Astrocyte (in vitro differentiated cells and primary cell): ENCODE data around the gene PPCS.

Experiments used
- EZH2 ChIP-seq: IDR thresholded peaks from 2 replicates; pipeline ENCODE4 v1.6.1; 2012; ENCODE audit warnings: mild to moderate bottlenecking, low read length, inconsistent platforms; ENCODE audit not compliant: insufficient read depth
- TF ChIP-seq, protein P1 (sequence below): IDR thresholded peaks from 2 replicates; pipeline ENCODE4 v1.5.1; 2011; ENCODE audit warnings: low read depth, mild to moderate bottlenecking, inconsistent platforms, low read length, moderate library complexity; ENCODE audit not compliant: insufficient read depth

DNA sequence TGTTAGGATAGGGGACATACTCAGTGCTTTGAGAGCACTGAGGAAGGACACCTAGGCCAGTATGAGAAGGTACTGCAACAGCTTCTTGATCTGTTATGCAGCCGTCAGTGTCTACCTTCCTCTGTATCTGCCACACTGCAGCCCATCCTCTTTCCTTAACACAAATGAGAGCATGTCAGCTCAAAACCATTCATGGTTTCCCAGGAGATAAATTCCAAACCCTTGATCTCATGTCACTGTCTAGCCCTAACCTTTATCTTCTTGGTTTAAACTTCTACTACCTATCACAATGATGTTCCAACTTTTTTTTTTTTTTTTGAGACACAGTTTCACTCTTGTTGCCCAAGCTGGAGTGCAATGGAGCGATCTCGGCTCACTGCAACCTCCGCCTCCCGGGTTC lies 1.9 kb upstream of the PPCS start:
- TF ChIP-seq, protein P1, sequence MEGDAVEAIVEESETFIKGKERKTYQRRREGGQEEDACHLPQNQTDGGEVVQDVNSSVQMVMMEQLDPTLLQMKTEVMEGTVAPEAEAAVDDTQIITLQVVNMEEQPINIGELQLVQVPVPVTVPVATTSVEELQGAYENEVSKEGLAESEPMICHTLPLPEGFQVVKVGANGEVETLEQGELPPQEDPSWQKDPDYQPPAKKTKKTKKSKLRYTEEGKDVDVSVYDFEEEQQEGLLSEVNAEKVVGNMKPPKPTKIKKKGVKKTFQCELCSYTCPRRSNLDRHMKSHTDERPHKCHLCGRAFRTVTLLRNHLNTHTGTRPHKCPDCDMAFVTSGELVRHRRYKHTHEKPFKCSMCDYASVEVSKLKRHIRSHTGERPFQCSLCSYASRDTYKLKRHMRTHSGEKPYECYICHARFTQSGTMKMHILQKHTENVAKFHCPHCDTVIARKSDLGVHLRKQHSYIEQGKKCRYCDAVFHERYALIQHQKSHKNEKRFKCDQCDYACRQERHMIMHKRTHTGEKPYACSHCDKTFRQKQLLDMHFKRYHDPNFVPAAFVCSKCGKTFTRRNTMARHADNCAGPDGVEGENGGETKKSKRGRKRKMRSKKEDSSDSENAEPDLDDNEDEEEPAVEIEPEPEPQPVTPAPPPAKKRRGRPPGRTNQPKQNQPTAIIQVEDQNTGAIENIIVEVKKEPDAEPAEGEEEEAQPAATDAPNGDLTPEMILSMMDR, result no peak
- TF ChIP-seq EZH2, result no peak
